VCaP (cell line): ENCODE measurements around the gene DGAT2L6.
"Not testable (repeated sequence)": the region's sequence is repeated elsewhere in the genome, so short reads cannot be mapped to it uniquely, and the experiment has no call there.

Source experiments
- H3K27ac ChIP-seq: fragments of 450-650 bp; 2 replicates; pipeline ENCODE4 v1.5.1; 2017
- CTCF ChIP-seq: fragments of 450-650 bp; conservative IDR thresholded peaks from 2 replicates; pipeline ENCODE4 v1.5.1; 2017; ENCODE audit warnings: mild to moderate bottlenecking, moderate library complexity

The DGAT2L6 gene

GRCh38 chrX:70201732-70202131, 24.4 kb downstream of the DGAT2L6 start:
- H3K27ac ChIP-seq, result no peak overlapping the region
- no peak for TF ChIP-seq CTCF

DNA sequence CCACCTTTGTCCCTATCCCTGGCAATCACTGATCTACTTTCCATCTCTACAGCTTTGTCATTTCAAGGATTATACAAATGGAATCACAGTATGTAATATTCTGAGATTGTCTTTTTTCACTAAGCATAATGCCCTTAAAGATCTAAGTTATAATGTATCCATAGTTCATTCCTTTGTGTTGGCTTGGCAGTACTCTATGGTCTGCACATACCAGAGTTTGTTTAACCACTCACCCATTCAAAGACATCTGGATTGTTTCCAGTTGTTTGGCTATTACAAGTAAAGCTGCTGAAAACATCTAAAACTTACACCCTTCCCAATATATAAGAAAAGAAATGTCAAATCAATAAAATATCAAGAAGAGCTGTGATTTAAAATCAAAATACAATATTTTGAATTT, 31.2 kb downstream of the DGAT2L6 start:
- TF ChIP-seq CTCF, result no peak
- H3K27ac ChIP-seq, result no peak overlapping the region

- not testable (repeated sequence) for H3K27ac ChIP-seq
Measured at GRCh38 chrX:70209570-70209969, 32.3 kb downstream of the DGAT2L6 start.

- peak overlapping the region; percentile 68 for H3K27ac ChIP-seq
- TF ChIP-seq CTCF, result no peak
Measured at GRCh38 chrX:70219938-70220764, 42.9 kb downstream of the DGAT2L6 start.

DNA sequence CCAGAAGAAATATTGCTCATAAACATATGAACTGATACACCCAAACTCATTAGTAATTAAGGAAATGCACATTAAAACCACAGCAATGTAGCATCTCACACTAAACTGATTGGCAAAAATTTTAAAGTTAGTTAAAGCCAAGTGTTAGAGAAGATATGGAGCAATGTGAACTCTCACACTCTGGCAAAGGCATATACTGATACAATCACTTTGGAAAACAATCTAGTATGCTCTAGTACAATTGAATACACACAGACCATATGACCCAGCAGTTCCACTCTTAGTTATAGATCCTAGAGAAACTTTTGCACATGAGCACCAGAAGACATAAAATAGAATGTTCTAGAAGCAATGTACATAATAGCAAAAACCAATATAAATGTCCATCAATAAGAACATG, 48.8 kb downstream of the DGAT2L6 start:
- no peak overlapping the region for H3K27ac ChIP-seq
- TF ChIP-seq CTCF, result no peak

DNA sequence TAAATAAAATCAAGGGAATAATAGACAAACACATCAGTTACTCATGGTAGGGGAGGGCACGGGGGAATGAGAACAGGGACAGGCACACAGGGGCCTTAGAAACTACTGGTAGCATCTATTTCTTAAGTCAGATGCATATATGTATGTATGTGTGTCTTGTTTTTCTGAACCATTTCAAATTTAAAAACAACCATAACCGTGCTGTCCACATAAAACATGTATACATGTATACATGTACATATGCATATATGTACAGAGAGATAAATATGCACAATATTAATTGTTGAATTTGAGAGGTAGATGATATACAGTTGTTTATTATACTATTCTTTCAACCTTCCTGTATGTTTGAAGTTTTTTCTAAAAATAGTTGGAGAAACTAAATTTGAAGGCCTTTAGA, 49.4 kb downstream of the DGAT2L6 start:
- no peak for TF ChIP-seq CTCF
- no peak overlapping the region for H3K27ac ChIP-seq

DNA sequence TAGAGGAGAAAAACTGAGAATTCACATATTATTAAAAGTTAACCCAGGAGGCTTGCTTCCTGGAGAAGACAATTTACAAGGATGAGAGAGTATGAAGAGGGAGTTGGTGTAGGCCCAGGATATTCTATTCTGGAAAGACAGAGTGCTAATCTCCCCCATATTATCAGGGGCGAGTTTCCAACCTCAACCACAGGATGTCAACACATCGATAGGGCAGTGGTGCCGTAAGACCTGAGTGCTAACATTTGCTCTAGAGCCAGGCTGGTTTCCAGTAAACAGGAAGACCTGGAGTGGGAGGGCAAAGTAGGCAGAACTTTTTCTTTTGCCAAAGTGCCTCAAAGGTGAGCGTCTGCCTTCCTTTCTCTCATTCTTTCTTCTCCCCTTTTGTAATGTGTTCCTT, 54.4 kb downstream of the DGAT2L6 start:
- no peak overlapping the region for H3K27ac ChIP-seq
- TF ChIP-seq CTCF, result no peak

DNA sequence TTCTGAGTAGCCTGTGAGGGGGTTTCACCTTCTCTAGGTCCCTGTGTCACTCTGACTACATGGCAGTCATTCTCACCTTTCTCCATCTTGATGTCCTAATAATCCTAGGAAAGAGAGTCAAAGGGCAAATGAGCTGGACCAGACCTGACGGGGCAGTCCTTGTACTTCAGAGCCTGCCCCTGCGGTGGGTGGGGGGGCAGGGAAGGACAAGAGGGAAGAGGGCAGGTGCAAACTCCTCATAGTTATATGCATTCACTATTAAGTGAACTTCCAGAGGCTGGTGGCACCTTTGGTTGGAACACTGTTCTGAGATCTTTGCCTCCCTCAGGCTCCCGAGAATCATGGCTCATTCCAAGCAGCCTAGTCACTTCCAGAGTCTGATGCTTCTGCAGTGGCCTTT, 57.1 kb downstream of the DGAT2L6 start, which contains the start of gene AWAT1:
Gene AWAT1, plus strand, starts transcription at position 301 of the 400 bp plus-strand sequence. Its CDS starts 41 bp downstream, at position 342.
- TF ChIP-seq CTCF, result no peak

More for the DNA sequence above, 57.1 kb downstream of the DGAT2L6 start, which contains the start of gene AWAT1:
- no peak within 1 kb of the TSS for H3K27ac ChIP-seq
